AML-193 (cell line): ENCODE measurements around the gene ENO2.
"Not testable (repeated sequence)": the region's sequence is repeated elsewhere in the genome, so short reads cannot be mapped to it uniquely, and the experiment has no call there.

ENCODE experiments used
- DNase-seq, 2 experiments: peaks; one replicate each; lab custom pipeline; 2025; lab: John Stamatoyannopoulos, UW

ENO2 gene

DNA sequence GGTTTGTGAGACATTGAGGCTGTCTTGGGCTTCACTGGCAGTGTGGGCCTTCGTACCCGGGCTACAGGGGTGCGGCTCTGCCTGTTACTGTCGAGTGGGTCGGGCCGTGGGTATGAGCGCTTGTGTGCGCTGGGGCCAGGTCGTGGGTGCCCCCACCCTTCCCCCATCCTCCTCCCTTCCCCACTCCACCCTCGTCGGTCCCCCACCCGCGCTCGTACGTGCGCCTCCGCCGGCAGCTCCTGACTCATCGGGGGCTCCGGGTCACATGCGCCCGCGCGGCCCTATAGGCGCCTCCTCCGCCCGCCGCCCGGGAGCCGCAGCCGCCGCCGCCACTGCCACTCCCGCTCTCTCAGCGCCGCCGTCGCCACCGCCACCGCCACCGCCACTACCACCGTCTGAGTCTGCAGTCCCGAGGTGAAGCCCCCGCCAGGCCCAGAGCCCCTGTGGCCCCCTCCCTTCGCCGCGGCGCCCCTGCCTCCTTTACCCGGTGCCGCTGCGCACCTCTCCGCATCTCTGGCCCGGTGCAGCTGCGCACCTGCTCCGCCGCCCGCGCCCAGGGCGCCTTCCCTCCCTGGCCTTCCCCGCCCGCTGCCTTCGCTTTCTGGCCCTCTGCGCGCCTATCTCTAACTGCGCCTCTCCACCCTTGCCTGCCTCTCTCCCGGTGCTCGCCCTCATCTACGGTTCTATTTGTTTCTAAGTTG lies at the start of gene ENO2:
Gene ENO2, plus strand, starts transcription at position 335 of the 701 bp plus-strand sequence. CDS start 1,253 bp downstream, outside the sequence.
- DNase-seq: no peak

DNA sequence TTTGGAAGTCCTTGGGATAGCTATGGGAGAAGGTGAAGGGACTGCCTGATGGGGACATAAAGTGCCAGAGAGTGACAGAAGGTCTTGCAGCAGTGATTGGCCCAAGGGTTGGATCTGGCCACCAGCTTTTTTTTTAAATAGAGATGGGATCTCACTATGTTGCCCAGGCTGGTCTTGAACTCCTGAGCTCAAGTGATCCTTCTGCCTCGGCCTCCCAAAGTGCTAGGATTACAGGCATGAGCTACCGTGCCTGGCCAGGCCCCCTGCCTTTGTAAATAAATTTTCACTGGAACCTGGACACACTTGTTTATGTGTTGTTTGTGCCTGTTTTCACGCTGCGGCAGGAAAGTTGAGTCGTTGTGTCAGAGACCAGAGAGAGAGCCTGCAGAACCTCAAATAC lies 49.1 kb upstream of the ENO2 start:
- DNase-seq: not testable (repeated sequence)

- DNase-seq: no peak
Observed at GRCh38 chr12:6866163-6866919, 48.0 kb upstream of the ENO2 start.

DNA sequence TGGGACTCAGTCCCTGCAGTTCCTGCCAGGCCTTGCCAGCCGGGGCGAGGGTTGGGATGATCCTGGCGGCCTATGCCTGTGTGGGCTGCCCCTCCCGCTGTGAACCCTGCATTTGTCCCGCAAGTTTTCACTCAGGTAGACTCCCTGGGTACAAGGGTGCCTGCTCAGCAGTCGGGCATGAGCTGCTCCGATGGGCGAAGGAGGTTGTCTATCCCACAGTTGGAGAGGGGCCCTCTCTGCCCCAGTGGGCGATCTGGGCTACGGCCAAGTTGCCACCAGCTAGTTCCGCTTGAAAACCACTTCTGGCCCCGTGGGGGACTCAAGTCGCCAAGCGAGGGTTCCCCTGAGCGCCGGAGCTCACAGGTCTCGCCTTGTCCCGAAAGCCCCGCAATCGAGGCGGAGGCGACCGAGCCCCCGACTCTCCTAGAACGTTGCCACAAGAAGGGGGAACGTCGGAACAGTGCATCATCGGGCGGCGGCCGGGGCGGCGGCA lies 47.4 kb upstream of the ENO2 start:
- DNase-seq: peak; percentile 67 to 73

DNA sequence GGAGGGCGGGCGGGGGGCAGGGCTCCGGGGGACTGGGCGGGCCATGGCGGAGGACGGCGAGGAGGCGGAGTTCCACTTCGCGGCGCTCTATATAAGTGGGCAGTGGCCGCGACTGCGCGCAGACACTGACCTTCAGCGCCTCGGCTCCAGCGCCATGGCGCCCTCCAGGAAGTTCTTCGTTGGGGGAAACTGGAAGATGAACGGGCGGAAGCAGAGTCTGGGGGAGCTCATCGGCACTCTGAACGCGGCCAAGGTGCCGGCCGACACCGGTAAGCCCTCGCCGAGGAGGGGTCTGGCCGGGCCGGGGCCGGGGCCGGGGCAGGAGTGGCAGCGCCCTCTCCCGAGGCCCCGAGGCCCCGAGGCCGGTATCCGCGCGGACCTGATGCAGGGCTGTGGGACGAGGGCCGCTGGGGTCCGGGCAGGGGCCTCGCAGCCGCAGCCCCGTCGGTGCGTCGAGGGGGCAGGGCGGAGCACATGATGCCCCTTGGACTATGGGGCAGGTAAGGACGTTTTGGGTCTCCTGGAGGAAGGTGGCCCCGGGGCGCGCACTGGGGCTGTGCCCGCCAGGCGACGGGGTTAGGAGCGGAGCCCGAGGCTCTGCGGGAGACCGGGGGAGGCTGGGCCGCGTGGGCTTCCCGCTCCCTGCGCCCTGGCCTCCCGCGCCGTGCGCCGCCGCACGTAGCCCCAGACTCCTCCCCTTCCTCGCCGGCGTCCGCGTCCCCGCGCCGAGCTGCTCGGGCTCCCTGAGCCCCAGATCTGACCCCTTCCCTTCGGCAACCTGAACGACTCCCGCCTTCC lies 46.8 kb upstream of the ENO2 start, which contains the start of gene TPI1:
Gene TPI1, plus strand, starts transcription at position 119 of the 798 bp plus-strand sequence. Its CDS starts 36 bp downstream, at position 155.
- DNase-seq: peak; percentile 67 to 73

DNA sequence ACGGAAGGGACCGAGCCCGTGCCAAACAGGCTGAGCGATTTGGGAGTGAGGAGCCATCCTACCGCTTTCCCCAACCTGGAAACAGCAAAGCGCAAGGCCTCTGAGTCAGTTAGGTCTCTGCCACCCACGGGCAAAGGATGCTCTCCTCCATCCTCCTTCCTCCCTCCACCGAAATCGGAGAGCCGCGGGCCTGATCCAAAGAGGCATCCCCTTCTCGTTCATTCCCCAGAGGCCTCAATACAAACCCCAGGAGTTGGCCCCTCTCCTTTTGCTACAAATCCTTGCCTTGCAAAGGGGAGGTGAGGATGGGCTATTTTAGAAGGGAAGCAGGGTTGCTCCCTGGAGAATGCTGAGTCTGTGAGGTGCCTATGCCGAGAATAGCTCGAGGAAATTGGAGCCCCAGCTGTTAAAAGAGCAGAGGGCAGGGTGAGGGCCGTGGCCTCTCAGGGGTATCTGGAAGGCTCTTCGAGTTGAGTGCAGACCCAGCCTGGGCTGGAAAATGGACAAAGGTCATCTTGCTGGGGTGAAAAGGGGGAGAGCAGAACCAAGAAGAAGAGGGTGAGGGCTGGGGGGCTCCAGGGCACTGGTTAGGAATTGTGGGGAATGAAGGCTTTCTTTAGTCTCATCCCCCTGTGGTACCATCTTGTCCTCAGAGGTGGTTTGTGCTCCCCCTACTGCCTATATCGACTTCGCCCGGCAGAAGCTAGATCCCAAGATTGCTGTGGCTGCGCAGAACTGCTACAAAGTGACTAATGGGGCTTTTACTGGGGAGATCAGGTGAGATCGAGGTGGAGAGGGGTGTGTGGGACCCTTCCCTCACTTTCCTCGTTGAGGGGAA lies 46.0 kb upstream of the ENO2 start:
- DNase-seq: peak in 1 of 2 experiments; percentile 4

- DNase-seq: peak; percentile 66 to 73
Observed at GRCh38 chr12:6869049-6870021, 45.0 kb upstream of the ENO2 start.

DNA sequence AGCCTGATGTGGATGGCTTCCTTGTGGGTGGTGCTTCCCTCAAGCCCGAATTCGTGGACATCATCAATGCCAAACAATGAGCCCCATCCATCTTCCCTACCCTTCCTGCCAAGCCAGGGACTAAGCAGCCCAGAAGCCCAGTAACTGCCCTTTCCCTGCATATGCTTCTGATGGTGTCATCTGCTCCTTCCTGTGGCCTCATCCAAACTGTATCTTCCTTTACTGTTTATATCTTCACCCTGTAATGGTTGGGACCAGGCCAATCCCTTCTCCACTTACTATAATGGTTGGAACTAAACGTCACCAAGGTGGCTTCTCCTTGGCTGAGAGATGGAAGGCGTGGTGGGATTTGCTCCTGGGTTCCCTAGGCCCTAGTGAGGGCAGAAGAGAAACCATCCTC lies 44.1 kb upstream of the ENO2 start:
- not testable (repeated sequence) for DNase-seq

GRCh38 chr12:6871052-6871957 lies 43.1 kb upstream of the ENO2 start:
- DNase-seq: peak in 1 of 2 experiments; percentile 14

GRCh38 chr12:6872073-6873048 lies 42.0 kb upstream of the ENO2 start:
- peak; percentile 32 to 55 for DNase-seq

- peak; percentile 87 to 90 for DNase-seq
Observed at GRCh38 chr12:6873094-6874014, 41.0 kb upstream of the ENO2 start, which contains the start of gene SPSB2. Gene SPSB2, minus strand, starts transcription at chr12:6873303. Its CDS starts 402 bp downstream, at chr12:6872901.

GRCh38 chr12:6874015-6874368 lies 40.4 kb upstream of the ENO2 start:
- not testable (repeated sequence) for DNase-seq

GRCh38 chr12:6879824-6880223 lies 34.6 kb upstream of the ENO2 start:
- DNase-seq: not testable (repeated sequence)

DNA sequence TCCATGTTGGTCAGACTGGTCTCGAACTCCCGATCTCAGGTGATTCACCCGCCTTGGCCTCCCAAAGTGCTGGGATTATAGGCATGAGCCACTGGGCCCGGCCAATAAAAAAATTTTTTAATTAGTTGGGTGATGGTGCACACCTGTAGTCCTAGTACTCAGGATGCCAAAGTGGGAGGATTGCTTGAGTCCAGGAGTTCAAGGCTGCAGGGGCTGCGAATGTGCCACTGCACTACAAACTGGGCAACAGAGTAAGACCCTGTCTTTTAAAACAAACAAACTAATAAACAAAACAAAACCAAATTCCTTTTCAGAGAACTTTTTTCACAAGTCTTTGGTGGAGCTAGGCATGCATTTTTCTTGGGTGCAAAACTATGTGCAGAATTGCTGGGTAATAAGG lies 31.1 kb upstream of the ENO2 start:
- DNase-seq: no peak

DNA sequence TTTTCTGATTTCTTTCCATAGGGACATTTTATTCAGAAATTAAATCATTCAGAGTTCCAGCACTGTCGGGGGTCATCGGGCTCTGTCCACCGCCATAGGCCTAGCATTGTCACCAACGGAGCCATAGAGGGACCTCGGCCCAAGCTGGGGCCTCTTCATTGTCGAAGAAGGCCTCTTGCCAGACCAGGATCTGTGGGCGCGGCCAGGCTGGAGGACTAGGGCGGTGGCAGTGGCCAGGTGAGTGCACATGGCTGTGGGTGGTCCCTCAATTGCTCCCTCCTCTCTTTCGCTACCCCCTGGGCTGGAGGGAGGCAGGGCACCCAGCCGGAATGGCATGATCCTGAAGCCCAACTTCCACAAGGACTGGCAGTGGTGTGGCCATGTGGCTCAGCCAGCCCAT lies 30.7 kb upstream of the ENO2 start:
- DNase-seq: no peak

GRCh38 chr12:6884539-6884938 lies 29.8 kb upstream of the ENO2 start:
- DNase-seq: no peak
